HG03060 (cell line): Measurements from ENCODE around the gene ARL2BP.

ENCODE experiments used
- ATAC-seq: cut with Tn5 transposase; IDR thresholded peaks from one replicate; pipeline ENCODE4 v1.9.1; 2021; ENCODE audit warnings: low read depth, moderate number of reproducible peaks; ENCODE audit not compliant: unreplicated experiment

ARL2BP gene

GRCh38 chr16:57235128-57236021 lies 9.7 kb upstream of the ARL2BP start:
- no peak for ATAC-seq

DNA sequence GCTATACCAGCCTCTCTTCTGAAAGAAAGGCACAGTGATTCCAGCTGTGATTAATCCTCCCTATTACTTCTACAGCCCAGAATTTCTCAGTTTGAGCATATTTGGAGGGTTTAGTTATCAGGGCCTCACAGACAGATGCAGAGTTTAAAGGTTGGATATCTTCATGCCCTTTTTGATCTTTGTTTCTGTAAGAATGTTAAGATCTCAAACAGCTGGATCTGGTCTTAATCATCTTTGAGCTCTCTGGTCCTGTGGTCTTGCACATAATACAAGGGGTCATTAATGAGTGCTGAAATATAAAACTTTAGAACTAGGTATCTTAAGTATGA lies 9.1 kb upstream of the ARL2BP start:
- ATAC-seq = no peak

DNA sequence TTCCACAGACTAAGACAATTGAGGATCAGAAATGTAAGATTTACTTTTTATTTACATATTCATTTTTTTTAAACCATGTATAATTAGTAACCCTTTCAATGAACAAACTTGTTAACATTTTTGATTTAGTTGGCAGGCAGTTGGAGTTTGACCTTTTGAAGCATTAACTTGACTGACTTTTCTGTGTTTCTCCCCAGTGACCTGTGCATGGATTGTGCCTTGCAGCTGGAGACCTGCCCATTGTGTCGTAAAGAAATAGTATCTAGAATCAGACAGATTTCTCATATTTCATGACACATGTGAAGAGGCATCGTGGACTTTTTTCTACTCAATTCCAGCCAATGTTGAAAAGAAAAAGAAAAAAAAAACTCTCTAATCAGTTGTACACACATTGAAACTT lies 6.4 kb upstream of the ARL2BP start:
- no peak for ATAC-seq

- no peak for ATAC-seq
Measured at GRCh38 chr16:57239107-57239506, 6.0 kb upstream of the ARL2BP start.

DNA sequence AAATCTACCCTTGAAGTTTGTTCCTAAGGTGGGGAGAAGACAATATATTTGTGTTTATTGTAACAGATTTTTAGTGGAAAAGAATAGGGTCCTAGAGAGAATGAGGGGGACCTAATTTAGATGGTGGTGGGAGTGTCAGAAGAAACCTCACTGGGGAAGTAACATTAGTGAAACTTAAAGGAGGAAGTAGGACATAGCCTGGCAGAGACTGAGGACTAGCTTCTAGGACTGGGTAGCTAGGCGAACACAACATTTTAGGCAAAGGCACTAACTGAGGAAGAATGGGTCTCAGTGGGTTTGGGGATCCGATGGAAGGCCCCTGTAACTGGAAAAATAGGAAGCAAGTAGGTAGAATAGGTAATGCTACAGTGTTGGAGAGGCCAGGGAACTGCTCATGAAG lies 4.2 kb upstream of the ARL2BP start:
- no peak for ATAC-seq

GRCh38 chr16:57242650-57243049 lies 2.4 kb upstream of the ARL2BP start:
- no peak for ATAC-seq

- ATAC-seq = peak; percentile 3
Measured at GRCh38 chr16:57244463-57244766, 644 bp upstream of the ARL2BP start.

DNA sequence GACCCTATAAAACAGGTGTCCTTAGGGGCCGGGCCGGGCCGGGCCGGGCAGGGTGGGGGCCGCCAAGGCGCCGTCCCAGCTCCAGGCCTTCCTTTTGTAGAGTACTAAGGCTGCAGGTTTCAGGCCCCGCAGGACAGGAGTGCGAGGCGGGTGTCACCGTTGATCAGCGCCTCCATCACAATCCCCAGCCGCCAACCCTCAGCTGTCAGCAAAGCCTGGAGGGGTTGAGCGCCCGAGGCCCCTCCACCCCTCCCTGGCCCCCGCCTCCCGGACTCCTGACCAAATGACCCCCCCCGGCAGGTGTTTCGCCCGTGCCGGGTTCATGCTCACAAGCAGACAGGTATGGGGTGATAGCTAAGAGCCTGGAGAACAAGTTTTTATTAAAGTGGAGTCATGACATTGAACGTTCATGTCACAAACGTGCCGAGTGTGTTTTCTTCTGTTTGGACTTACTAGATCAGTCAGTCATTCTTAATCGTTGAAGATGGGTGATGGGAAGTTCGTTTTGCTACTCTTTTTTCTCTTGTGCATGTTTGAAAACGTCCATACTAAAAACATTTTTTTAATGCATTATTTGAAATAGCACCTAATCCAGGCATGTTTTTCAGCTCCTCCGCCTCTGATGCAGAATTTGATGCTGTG lies 534 bp downstream of the ARL2BP start:
- peak; percentile 9 for ATAC-seq

DNA sequence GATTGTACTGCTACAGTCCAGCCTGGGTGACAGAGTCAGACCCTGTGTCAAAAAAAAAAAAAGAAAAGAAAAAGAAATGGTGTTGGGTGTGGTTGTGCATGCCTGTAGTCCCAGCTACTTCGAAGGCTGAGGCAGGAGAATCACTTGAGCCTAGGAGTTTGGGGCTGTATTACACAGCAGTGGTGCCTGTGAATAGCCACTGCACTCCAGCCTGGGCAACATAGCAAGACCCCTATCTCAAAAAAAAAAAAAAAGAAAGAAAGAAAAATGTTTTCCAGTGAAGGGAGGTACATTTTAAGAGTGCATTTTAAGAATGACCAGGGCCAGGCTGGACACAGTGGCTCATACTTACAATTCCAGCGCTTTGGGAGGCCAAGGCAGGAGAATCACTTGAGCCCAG lies 6.3 kb downstream of the ARL2BP start:
- ATAC-seq = no peak

- no peak for ATAC-seq
Measured at GRCh38 chr16:57252148-57252721, 7.2 kb downstream of the ARL2BP start.

GRCh38 chr16:57253466-57253865 lies 8.4 kb downstream of the ARL2BP start:
- no peak for ATAC-seq

DNA sequence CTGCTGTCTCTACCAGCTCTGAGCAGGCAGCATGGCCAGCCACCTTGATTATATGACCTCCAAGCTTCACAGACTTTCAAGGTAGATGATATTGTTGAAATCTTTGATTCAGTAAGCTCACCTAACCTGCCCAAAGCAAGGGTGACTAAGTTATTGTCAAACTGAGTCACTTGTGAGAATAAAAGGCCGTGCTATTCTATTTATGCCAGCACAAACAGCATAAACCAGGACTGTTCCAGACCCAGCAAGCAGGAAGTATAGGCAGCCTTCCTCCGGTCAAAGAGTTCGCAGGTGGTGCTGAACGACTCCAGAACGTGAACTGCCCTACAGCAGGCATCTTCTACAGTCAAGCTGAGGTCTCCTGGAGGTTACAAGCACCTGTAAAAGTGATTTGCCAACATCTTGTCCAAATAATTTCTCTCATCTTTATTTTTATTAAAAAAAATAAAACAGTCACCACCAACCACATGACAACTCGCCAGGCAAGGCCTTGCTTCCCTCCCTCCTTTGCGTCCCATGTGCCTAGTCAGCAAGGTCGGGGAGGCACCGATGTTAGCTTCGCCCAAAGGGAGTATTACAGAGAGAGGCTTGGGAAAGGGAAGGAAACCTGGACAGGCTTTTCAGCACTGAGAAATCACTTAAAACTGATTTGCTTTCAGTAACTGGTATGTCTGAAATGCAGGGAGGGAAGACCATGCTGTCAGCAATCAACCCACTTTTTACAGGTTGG lies 10.8 kb downstream of the ARL2BP start:
- no peak for ATAC-seq

DNA sequence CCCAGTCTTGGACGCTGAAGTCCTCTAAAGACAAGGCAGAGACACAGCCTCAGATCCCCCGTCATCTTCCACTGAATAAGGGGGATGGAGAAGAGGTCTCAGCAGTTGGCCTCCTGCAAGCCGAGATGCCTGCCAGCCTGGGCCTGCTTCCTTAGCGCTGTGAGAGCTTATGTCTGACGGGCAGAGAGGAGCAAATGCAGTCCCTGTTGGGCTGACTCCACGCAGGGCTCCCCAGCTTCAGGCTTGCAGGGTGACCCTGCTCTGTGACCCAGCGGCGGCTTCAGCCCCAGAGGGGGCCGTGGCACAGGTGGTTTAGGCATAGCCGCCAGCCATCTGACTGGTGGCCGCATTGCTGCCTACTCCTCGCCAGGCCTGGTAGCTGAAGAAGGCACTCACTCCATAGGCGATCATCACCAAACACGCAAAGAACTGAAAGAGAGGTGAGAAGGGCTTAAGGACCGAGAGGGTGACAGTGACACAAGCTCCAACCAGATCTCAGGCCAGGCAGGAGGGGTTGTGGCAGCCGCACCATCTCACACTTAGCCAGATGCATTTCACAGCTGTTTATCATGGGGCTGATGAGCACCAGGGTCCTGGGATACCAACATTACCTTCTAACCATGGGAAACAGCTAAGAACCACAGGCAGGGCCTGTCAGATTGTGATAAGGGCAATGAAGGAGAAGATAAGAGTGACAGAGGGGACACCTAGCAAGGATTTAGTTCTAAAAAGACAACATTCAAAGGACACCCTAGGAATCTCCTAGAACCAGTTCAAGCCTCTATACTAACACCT lies 11.7 kb downstream of the ARL2BP start:
- ATAC-seq = no peak

DNA sequence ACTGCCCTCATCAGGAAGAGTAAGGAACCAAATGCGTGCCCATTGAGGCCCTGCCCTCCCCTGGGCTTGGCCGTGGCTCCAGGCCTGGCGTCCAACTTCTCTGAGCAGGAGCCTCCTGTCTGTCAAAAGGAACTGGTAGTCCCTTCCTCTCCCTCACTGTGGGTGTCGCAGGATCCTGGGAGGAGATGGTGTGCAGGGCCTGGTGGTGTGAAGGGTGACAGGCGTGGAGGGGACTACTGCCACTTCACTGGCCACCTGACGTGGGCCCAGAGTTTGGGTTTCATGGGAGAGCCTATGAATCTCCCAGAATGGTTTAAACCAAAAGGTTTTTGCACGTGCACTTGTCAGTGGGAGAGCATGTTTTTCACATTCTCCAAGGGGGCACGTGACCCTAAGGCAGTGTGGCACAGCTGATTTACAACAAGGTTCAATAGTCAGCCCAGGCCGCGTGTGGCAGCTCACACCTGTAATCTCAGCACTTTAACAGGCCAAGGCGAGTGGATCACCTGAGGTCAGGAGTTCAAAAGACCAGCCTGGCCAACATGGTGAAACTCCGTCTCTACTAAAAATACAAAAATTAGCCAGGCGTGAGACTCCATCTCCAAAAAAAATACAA lies 12.5 kb downstream of the ARL2BP start:
- no peak for ATAC-seq

DNA sequence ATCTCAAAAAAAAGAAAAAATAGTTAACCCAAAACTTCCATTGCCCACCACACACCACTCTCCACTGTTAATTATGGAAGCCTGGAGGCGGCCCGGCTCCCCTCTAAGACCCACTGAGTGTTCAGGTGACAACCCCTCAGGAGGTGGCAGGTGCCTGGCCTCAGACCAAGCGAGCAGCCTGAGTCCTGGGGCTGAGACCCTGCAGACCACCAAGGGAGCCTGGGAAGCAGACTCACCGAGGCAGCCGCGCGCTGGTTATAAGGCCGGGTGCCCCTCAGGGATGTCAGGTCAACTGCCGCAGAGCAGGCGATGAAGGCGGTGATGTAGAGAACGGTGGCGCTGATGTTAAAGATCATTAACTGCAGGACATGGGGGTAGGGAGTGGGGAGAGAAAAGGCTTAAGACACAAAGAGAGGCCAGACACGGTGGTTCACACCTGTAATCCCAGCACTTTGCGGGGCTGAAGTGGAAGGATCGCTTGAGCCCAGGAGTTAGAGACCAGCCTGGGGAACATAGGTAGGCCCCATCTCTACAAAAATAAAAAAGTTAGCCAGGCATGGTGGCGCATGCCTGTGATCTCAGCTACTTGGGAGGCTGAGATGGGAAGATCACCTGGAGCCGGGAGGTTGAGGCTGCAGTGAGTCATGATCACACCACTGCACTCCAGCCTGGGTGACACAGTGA lies 13.3 kb downstream of the ARL2BP start:
- no peak for ATAC-seq

GRCh38 chr16:57258910-57259475 lies 13.9 kb downstream of the ARL2BP start:
- ATAC-seq = no peak

- no peak for ATAC-seq
Measured at GRCh38 chr16:57260294-57260929, 15.4 kb downstream of the ARL2BP start.

DNA sequence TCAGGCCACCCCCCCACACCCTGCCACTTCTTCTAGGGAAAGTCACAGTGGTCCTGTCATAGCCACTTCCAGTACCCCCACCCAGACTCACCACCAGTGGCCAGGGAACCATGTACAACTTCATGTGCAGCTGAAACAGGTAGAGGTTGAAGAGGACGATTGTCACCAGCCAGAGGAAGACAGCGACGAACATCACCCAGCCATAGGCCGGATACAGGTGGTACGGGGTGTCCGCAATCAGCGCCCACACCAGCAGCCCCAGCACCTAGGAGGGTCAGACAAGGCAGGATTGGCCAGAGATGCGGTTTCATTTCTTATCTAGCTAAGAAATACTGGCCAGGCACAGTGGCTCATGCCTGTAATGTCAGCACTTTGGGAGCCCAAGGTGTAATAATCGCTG lies 16.7 kb downstream of the ARL2BP start:
- ATAC-seq = no peak
